ENCODE measurements around the gene RYR1. TPM values are rescaled to one million over a fixed set of nuclear protein-coding genes. Genes with fewer than 3 reads are reported as not detected.
"Not testable (repeated sequence)": the region's sequence is repeated elsewhere in the genome, so short reads cannot be mapped to it uniquely, and the experiment has no call there.

Gene RYR1
- total RNA-seq, 1 donor: under 0.01 TPM

GRCh38 chr19:38551450-38551813 lies 117.9 kb downstream of the RYR1 start:
- H3K36me3 ChIP-seq (ENCODE audit: insufficient read depth, low read length): no peaks in the 10 kb centered on the region
- DNase-seq (ENCODE audit: insufficient read length, low spot score, missing footprints): no peak
- no peak overlapping the region for H3K27ac ChIP-seq (ENCODE audit: low read depth, low read length)

GRCh38 chr19:38553239-38553638 lies 119.7 kb downstream of the RYR1 start:
- not testable (repeated sequence) for H3K9me3 ChIP-seq (ENCODE audit: low read depth, low read length); H2AFZ ChIP-seq (ENCODE audit: low read length); H3K27me3 ChIP-seq (ENCODE audit: insufficient read depth, low read length); H4K20me1 ChIP-seq (ENCODE audit: insufficient read depth, low read length); H3K4me2 ChIP-seq (ENCODE audit: insufficient read depth, low read length); H3K79me2 ChIP-seq (ENCODE audit: insufficient read depth, low read length); H3K36me3 ChIP-seq (ENCODE audit: insufficient read depth, low read length); DNase-seq (ENCODE audit: insufficient read length, low spot score, missing footprints); H3K4me1 ChIP-seq (ENCODE audit: insufficient read depth, low read length); H3K4me3 ChIP-seq (ENCODE audit: insufficient read depth, low read length); H3K27ac ChIP-seq (ENCODE audit: low read depth, low read length)

More at GRCh38 chr19:38551450-38551813, 117.9 kb downstream of the RYR1 start:
- H3K4me2 ChIP-seq (ENCODE audit: insufficient read depth, low read length): no peak overlapping the region
- no peaks in the 10 kb centered on the region for H3K9me3 ChIP-seq (ENCODE audit: low read depth, low read length)
- no peaks in the 10 kb centered on the region for H3K79me2 ChIP-seq (ENCODE audit: insufficient read depth, low read length)
- no peak for TF ChIP-seq CTCF (IDR thresholded peaks at IDR 0.05; ENCODE audit: extremely low read depth, low read depth, low read length)
- no peaks in the 10 kb centered on the region for H4K20me1 ChIP-seq (ENCODE audit: insufficient read depth, low read length)
- no peaks in the 10 kb centered on the region for H3K4me1 ChIP-seq (ENCODE audit: insufficient read depth, low read length)
- H3K27me3 ChIP-seq (ENCODE audit: insufficient read depth, low read length): peaks cover 4% of the 10 kb centered on the region
- H2AFZ ChIP-seq (ENCODE audit: low read length): no peak overlapping the region
- H3K4me3 ChIP-seq (ENCODE audit: insufficient read depth, low read length): no peak overlapping the region

GRCh38 chr19:38554676-38555141 lies 121.2 kb downstream of the RYR1 start:
- H3K79me2 ChIP-seq (ENCODE audit: insufficient read depth, low read length): no peaks in the 10 kb centered on the region
- no peak overlapping the region for H3K4me2 ChIP-seq (ENCODE audit: insufficient read depth, low read length)
- TF ChIP-seq CTCF (IDR thresholded peaks at IDR 0.05; ENCODE audit: extremely low read depth, low read depth, low read length): no peak
- H3K27me3 ChIP-seq (ENCODE audit: insufficient read depth, low read length): no peaks in the 10 kb centered on the region
- no peak overlapping the region for H3K27ac ChIP-seq (ENCODE audit: low read depth, low read length)
- H4K20me1 ChIP-seq (ENCODE audit: insufficient read depth, low read length): no peaks in the 10 kb centered on the region
- H3K9me3 ChIP-seq (ENCODE audit: low read depth, low read length): no peaks in the 10 kb centered on the region
- H3K4me3 ChIP-seq (ENCODE audit: insufficient read depth, low read length): no peak overlapping the region
- no peaks in the 10 kb centered on the region for H3K36me3 ChIP-seq (ENCODE audit: insufficient read depth, low read length)
- no peak overlapping the region for H2AFZ ChIP-seq (ENCODE audit: low read length)
- no peaks in the 10 kb centered on the region for H3K4me1 ChIP-seq (ENCODE audit: insufficient read depth, low read length)
- no peak for DNase-seq (ENCODE audit: insufficient read length, low spot score, missing footprints)

- Histone ChIP-seq H3K27ac (ENCODE audit: low read depth, low read length) (no peak overlapping the region), H3K4me1 (ENCODE audit: insufficient read depth, low read length) (no peaks in the 10 kb centered on the region), H2AFZ (ENCODE audit: low read length) (no peak overlapping the region), H4K20me1 (ENCODE audit: insufficient read depth, low read length) (no peaks in the 10 kb centered on the region), H3K36me3 (ENCODE audit: insufficient read depth, low read length) (no peaks in the 10 kb centered on the region), H3K79me2 (ENCODE audit: insufficient read depth, low read length) (no peaks in the 10 kb centered on the region), H3K4me3 (ENCODE audit: insufficient read depth, low read length) (no peak overlapping the region), H3K27me3 (ENCODE audit: insufficient read depth, low read length) (no peaks in the 10 kb centered on the region), H3K9me3 (ENCODE audit: low read depth, low read length) (no peaks in the 10 kb centered on the region), H3K4me2 (ENCODE audit: insufficient read depth, low read length) (no peak overlapping the region)
- DNase-seq (ENCODE audit: insufficient read length, low spot score, missing footprints): no peak
- TF ChIP-seq CTCF (IDR thresholded peaks at IDR 0.05; ENCODE audit: extremely low read depth, low read depth, low read length): no peak
These were observed 121.7 kb downstream of the RYR1 start for GRCh38 chr19:38555200-38555599.
